K562 (cell line): ENCODE data around the gene TRIM38. TPM values are rescaled to one million over a fixed set of nuclear protein-coding genes. Genes with fewer than 3 reads are reported as not detected.
A peak's percentile ranks its signal among the peaks of the same experiment; 100 is the strongest.

Experiments
- ATF3 ChIP-seq, 2 experiments: fragments of 450-650 bp in 1 of 2; sonication (generic) in 1 of 2; formaldehyde crosslinking in 1 of 2; IDR thresholded peaks in 1 of 2; conservative IDR thresholded peaks in 1 of 2; 2 replicates each; pipeline versions ENCODE4 v1.6.1 to v1.8.1; 2016 to 2023; ENCODE audit warnings: mild to moderate bottlenecking in 2 of 2, moderate library complexity in 2 of 2, inconsistent platforms in 1 of 2, missing genetic modification reagents in 1 of 2
- CBX1 ChIP-seq: sonication (generic); IDR thresholded peaks from 2 replicates; pipeline ENCODE4 v1.6.1; 2016; ENCODE audit warnings: antibody characterized with exemption, low read depth, mild to moderate bottlenecking
- DIDO1 ChIP-seq: fragments of 450-650 bp; IDR thresholded peaks from 2 replicates; pipeline ENCODE4 v1.6.1; 2016; ENCODE audit warnings: low read depth, missing biosample characterization, missing genetic modification characterization
- FOXK2 ChIP-seq, 2 experiments: fragments of 450-650 bp; IDR thresholded peaks in 1 of 2; conservative IDR thresholded peaks in 1 of 2; 2 replicates each; pipeline ENCODE4 v1.6.1; 2016; ENCODE audit warnings: low read depth in 2 of 2, mild to moderate bottlenecking in 1 of 2
- HNRNPL ChIP-seq: fragments of 200-400 bp; formaldehyde crosslinking; IDR thresholded peaks from 2 replicates; pipeline ENCODE4 v1.6.1; 2017; ENCODE audit warnings: low read depth, mild to moderate bottlenecking, low read length
- NEUROD1 ChIP-seq: fragments of 150-350 bp; IDR thresholded peaks from 2 replicates; pipeline ENCODE4 v1.6.1; 2014; ENCODE audit warnings: borderline replicate concordance, low read length, low read depth; ENCODE audit not compliant: partially characterized antibody
- NFRKB ChIP-seq: fragments of 450-650 bp; IDR thresholded peaks from 2 replicates; pipeline ENCODE4 v1.6.1; 2016; ENCODE audit warnings: low read depth
- POU5F1 ChIP-seq: fragments of 150-350 bp; IDR thresholded peaks from 2 replicates; pipeline ENCODE4 v1.6.1; 2014; ENCODE audit warnings: borderline replicate concordance, low read length, low read depth, mild to moderate bottlenecking; ENCODE audit not compliant: partially characterized antibody
- SLC30A9 ChIP-seq: fragments of 250-450 bp; sonication (Bioruptor Pico); IDR thresholded peaks from 2 replicates; pipeline ENCODE4 v1.8.0; 2022; ENCODE audit warnings: mild to moderate bottlenecking, moderate library complexity
- SMAD2 ChIP-seq: fragments of 150-350 bp; IDR thresholded peaks from 2 replicates; pipeline ENCODE4 v1.6.1; 2014; ENCODE audit warnings: low read depth, mild to moderate bottlenecking, low read length
- TAF9B ChIP-seq: fragments of 450-650 bp; IDR thresholded peaks from 2 replicates; pipeline ENCODE4 v1.6.1; 2018; ENCODE audit warnings: mild to moderate bottlenecking; ENCODE audit not compliant: partially characterized antibody
- TBL1XR1 ChIP-seq, 2 experiments: IDR thresholded peaks; 2 replicates each; pipeline ENCODE4 v1.6.1; 2012; ENCODE audit warnings: improper control_type of control experiment in 2 of 2, low read length in 2 of 2, mild to moderate bottlenecking in 1 of 2
- TFAP4 ChIP-seq: sonication (generic); formaldehyde crosslinking; IDR thresholded peaks from 2 replicates; pipeline ENCODE4 v1.8.0; 2022; ENCODE audit warnings: missing genetic modification reagents, mild to moderate bottlenecking, moderate library complexity, borderline replicate concordance
- TRIM28 ChIP-seq: fragments of 450-650 bp; IDR thresholded peaks from 2 replicates; pipeline ENCODE4 v1.6.1; 2017
- ZFP91 ChIP-seq: sonication (generic); formaldehyde crosslinking; IDR thresholded peaks from 2 replicates; pipeline ENCODE4 v1.8.0; 2022; ENCODE audit warnings: mild to moderate bottlenecking, missing genetic modification reagents
- ZNF224 ChIP-seq: sonication (generic); formaldehyde crosslinking; IDR thresholded peaks from 2 replicates; pipeline ENCODE4 v1.8.0; 2022; ENCODE audit warnings: mild to moderate bottlenecking, missing genetic modification reagents
- ZNF23 ChIP-seq: fragments of 250-450 bp; sonication (Bioruptor Pico); IDR thresholded peaks from 2 replicates; pipeline ENCODE4 v1.4.0; 2020; ENCODE audit warnings: mild to moderate bottlenecking
- ZNF3 ChIP-seq: fragments of 250-450 bp; sonication (Bioruptor Pico); IDR thresholded peaks from 2 replicates; pipeline ENCODE4 v1.5.0; 2021; ENCODE audit warnings: mild to moderate bottlenecking, moderate library complexity
- ZNF785 ChIP-seq: fragments of 250-450 bp; sonication (Bioruptor Pico); IDR thresholded peaks from 2 replicates; pipeline ENCODE4 v1.4.0; 2020; ENCODE audit warnings: mild to moderate bottlenecking
- polyA plus RNA-seq, 8 experiments: library from polyadenylated mRNA; depleted of rRNA in 4 of 8; stranded (reverse) in 5 of 8; unstranded in 3 of 8; fragments of >200 nt; fragmentation: Nextera tagmentation in 2 of 8; fragmentation: Illumina TruSeq in 1 of 8; extraction: Ambion mirVana in 2 of 8; extraction: Trizol in 1 of 8; gene quantifications; 2 replicates each; pipeline versions ENCODE4 v1.2.1 to v1.2.3, GENCODE V29; 2011 to 2014; ENCODE audit warnings: inconsistent platforms in 1 of 8, missing spikeins in 1 of 8
- total RNA-seq, 7 experiments: library from RNA; depleted of rRNA in 6 of 7; stranded (reverse); fragments of >200 nt in 6 of 7; fragmentation: Illumina TruSeq in 2 of 7; extraction: Trizol in 2 of 7; gene quantifications; 2 replicates each; pipeline versions ENCODE4 v1.2.1 to v1.2.3, GENCODE V29; 2011 to 2021; ENCODE audit warnings: low replicate concordance in 1 of 7
- TF ChIP-seq, protein P1 (sequence below), 2 experiments: IDR thresholded peaks in 1 of 2; conservative IDR thresholded peaks in 1 of 2; 2 replicates each; pipeline ENCODE4 v1.6.1; 2016; ENCODE audit warnings: low read depth in 2 of 2, mild to moderate bottlenecking in 1 of 2, missing compliant biosample characterization in 1 of 2, missing genetic modification characterization in 1 of 2, moderate library complexity in 1 of 2

The TRIM38 gene
- total and polyA plus RNA-seq, 9 of the 15 experiments (the other 6 are each of a cell fraction or from before 2014, with no cell fraction given), result 1.7 to 6.7 (median 6.3) TPM

DNA sequence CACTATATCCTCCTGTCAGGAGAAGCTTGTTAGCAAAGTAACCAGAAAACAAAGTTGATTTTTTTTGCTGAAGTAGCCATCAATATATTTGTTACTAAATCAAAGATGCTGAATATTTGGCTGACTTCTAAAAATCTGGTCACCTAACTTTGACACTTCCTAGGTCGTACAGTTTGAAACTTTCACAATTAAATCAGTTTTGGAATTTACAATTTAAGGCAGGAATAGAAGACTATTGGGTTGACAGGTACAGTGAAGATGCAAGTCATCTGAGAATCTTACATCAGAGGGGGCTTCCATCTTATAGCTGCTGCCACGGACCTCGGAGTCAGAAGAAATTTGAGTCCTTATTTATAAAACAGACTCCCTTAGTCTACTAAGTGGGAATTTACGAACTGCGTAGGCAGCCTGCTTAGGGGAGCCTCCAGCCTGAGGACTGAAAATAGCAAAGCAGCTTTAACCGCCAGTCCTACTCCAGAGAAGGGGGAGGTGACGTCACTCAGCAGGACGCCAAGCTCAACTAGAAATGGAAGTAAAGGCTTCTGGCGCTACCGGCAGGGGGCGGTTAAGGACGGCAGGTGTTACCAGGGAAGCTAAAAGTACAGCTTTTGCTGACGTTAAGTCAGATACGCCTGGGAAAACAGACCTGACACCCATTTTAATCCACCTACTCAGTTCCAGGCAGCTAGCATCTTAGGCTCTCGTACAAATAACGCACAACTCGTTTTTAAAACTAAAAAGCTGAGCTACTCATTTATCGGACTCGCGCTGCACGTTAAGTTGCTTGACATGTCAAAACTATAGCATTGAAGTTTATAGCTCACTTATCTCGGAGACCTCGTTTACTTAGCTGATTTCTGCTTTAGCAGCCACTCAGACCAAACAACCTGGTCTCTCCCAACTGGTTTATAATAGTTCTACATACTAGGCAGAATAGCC lies 63.6 kb downstream of the TRIM38 start (continued):
- TF ChIP-seq HNRNPL (no peak; the same call in 1 of the 2 replicates), NEUROD1 (no peak), SLC30A9 (CRISPR knock-in tag) (no peak), NFRKB (0 out of 2 replicates have a peak, but pooled peaks have one; percentile 55), TRIM28 (no peak), ZNF23 (CRISPR knock-in tag) (0 out of 2 replicates have a peak, but pooled peaks have one; percentile 13), ZNF785 (no peak), ZFP91 (CRISPR knock-in tag) (no peak), TBL1XR1 (IDR thresholded peaks at IDR 0.05; ENCODE audit: low read length in 2 of 2) (peak; percentile 55 to 76; a peak in 3 of 4 replicates), TFAP4 (CRISPR knock-in tag) (peak; percentile 80), ZNF224 (CRISPR knock-in tag) (0 out of 2 replicates have a peak, but pooled peaks have one; percentile 23), TAF9B (no peak), DIDO1 (tag) (no peak), ZNF3 (no peak; the same call in 1 of the 2 replicates), SMAD2 (no peak), ATF3 (IDR thresholded peaks at IDR 0.05) (peak; percentile 99), ATF3 (CRISPR knock-in tag; conservative IDR thresholded peaks at IDR 0.05) (peak; percentile 76; the same call in 1 of the 2 replicates), FOXK2 (conservative IDR thresholded peaks at IDR 0.05 in 1 of 2, IDR thresholded peaks at IDR 0.05 in 1 of 2; ENCODE audit: low read depth in 2 of 2) (peak in 1 of 2 experiments; percentile 9; a peak in 3 of 4 replicates), CBX1 (no peak; the same call in 1 of the 2 replicates), POU5F1 (no peak)
- TF ChIP-seq, protein P1, sequence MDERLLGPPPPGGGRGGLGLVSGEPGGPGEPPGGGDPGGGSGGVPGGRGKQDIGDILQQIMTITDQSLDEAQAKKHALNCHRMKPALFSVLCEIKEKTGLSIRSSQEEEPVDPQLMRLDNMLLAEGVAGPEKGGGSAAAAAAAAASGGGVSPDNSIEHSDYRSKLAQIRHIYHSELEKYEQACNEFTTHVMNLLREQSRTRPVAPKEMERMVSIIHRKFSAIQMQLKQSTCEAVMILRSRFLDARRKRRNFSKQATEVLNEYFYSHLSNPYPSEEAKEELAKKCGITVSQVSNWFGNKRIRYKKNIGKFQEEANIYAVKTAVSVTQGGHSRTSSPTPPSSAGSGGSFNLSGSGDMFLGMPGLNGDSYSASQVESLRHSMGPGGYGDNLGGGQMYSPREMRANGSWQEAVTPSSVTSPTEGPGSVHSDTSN (CRISPR knock-in tag; IDR thresholded peaks at IDR 0.05; ENCODE audit: low read depth), result no peak
- TF ChIP-seq, protein P1 (tag; conservative IDR thresholded peaks at IDR 0.05; ENCODE audit: low read depth), result no peak
